ENCODE data around the gene MRC2. TPM values are rescaled to one million over a fixed set of nuclear protein-coding genes. Genes with fewer than 3 reads are reported as not detected.

Gene MRC2
- total RNA-seq, 1 experiment from 2014 or later, result 12.3 TPM

DNA sequence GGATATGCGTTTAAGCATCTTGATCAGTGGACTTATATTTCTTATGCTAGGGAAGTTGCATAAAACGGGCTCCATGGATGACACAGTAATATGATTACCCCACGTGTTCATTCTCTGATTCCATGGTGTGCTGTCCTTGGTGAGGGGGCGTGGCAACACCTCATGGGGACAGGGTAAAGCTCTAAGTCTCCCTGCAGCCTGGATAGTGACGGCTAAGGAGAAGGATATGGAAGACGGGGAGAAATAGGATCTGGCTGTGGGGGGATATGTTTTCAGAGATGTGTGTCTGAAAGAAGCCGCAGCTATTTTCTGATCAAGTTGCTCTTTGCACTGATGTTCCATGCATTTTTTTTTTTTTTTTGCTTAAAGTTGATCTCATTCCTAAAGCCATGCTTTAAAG is 96.4 kb downstream of the MRC2 start:
- ChIA-PET POLR2A (interaction anchor here (0.6 to 3.0 kb wide), 8 partner anchors 9 to 746 kb away, joined by 3 to 9 read pairs (median 6); no protein-coding TSS in a partner anchor), CTCF (interaction anchor here (0.6 to 2.2 kb wide), 3 partner anchors 52 to 97 kb away, joined by 3 to 5 read pairs (median 4); no protein-coding TSS in a partner anchor)
- no peak for DNase-seq (ENCODE audit: unreplicated experiment)
- TF ChIP-seq, protein P1, sequence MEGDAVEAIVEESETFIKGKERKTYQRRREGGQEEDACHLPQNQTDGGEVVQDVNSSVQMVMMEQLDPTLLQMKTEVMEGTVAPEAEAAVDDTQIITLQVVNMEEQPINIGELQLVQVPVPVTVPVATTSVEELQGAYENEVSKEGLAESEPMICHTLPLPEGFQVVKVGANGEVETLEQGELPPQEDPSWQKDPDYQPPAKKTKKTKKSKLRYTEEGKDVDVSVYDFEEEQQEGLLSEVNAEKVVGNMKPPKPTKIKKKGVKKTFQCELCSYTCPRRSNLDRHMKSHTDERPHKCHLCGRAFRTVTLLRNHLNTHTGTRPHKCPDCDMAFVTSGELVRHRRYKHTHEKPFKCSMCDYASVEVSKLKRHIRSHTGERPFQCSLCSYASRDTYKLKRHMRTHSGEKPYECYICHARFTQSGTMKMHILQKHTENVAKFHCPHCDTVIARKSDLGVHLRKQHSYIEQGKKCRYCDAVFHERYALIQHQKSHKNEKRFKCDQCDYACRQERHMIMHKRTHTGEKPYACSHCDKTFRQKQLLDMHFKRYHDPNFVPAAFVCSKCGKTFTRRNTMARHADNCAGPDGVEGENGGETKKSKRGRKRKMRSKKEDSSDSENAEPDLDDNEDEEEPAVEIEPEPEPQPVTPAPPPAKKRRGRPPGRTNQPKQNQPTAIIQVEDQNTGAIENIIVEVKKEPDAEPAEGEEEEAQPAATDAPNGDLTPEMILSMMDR (IDR thresholded peaks at IDR 0.05; ENCODE audit: unreplicated experiment), result no peak
- Mint-ChIP-seq H3K4me3 (ENCODE audit: unreplicated experiment) (no peak overlapping the region), H3K27ac (ENCODE audit: low read depth, unreplicated experiment) (no peak overlapping the region), H3K4me1 (ENCODE audit: insufficient read depth, unreplicated experiment) (peaks cover 34% of the 10 kb centered on the region), H3K9me3 (ENCODE audit: unreplicated experiment) (no peaks in the 10 kb centered on the region), H3K27me3 (ENCODE audit: insufficient read depth, unreplicated experiment) (no peaks in the 10 kb centered on the region), H3K36me3 (ENCODE audit: insufficient read depth, unreplicated experiment) (peaks cover 4% of the 10 kb centered on the region)
- intact Hi-C loops (cut with micrococcal nuclease), result no loop called here
- BruUV-seq (replicated peaks), result no TSS peak

DNA sequence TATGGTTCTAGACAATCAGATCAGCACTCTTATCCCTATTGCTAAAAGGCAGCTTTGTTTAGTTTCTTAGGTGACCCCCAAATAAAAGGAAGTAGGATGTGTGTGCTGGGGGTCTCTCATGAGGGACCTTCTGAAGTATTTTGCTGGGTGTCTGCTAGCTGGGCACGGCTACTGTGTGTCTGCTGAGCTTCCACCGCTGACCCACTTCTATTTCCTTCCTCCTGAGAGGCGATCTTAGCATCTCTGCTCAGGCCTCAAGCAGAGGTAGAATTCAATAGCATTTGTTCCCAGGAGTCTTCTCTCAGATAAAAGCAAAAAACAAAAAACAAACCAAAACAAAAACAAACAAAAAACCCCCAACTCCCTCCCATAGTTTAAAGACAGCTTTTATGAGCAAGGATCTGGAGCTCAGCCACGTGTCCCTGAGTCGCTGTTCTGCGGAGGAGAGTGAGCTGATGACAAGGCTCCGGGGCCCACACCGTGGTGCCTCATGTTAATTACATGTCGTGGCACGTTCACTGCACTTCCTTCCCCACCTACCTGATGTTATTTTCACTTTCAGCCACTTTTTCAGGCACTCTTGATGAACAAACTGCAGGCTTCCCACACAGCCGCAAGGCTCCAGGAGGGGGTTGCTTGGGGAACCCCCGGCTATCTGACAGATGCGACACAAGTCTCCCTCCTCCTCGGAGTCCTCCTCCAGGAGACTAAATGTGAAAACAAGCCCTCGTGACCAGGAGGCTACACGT is 97.1 kb downstream of the MRC2 start:
- ChIA-PET POLR2A (interaction anchor here (0.5 to 3.0 kb wide), 8 partner anchors 8 to 746 kb away, joined by 3 to 9 read pairs (median 5); no protein-coding TSS in a partner anchor), CTCF (interaction anchor here (1.4 kb wide), 1 partner anchor 97 kb away, joined by 3 read pairs; no protein-coding TSS in a partner anchor)
- intact Hi-C loops (cut with micrococcal nuclease), result no loop called here
- TF ChIP-seq, protein P1 (IDR thresholded peaks at IDR 0.05; ENCODE audit: unreplicated experiment), result no peak
- Mint-ChIP-seq H3K4me1 (ENCODE audit: insufficient read depth, unreplicated experiment) (peaks cover 30% of the 10 kb centered on the region), H3K27me3 (ENCODE audit: insufficient read depth, unreplicated experiment) (no peaks in the 10 kb centered on the region), H3K36me3 (ENCODE audit: insufficient read depth, unreplicated experiment) (peaks cover 4% of the 10 kb centered on the region), H3K4me3 (ENCODE audit: unreplicated experiment) (peak overlapping the region; percentile 14), H3K27ac (ENCODE audit: low read depth, unreplicated experiment) (peak overlapping the region; percentile 51), H3K9me3 (ENCODE audit: unreplicated experiment) (no peaks in the 10 kb centered on the region)
- no TSS peak for BruUV-seq (replicated peaks)
- DNase-seq (ENCODE audit: unreplicated experiment), result peak; percentile 63

DNA sequence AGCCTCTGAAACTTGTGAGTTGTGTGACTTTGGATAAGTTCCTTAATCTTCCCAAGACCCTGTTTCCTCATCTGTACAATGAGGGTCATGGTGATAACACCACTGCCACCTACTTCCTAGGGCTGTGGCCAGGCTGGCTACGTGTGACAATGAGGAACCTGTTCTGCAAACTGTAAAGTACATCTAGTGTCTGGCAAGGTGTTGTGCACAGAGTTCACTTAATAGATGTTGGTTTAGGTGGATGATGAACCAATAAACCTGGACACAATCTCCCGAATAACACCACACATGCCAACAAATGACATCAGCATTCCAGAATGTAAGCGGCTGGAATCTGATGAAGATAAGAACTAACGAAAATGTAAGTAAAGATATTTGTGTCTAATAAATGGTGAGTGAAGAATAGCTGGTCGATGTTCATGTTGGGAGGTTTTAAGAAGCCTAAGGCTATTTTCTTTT is 98.3 kb downstream of the MRC2 start:
- CTCF ChIA-PET, result interaction anchor here (0.7 to 1.4 kb wide), 2 partner anchors 9 to 242 kb away, joined by 4 to 6 read pairs; no protein-coding TSS in a partner anchor

More for the DNA sequence above, 98.3 kb downstream of the MRC2 start:
- H3K9me3 Mint-ChIP-seq (ENCODE audit: unreplicated experiment), result no peaks in the 10 kb centered on the region
- intact Hi-C loops (cut with micrococcal nuclease), result no loop called here
- no peak for DNase-seq (ENCODE audit: unreplicated experiment)
- POLR2A ChIA-PET, result interaction anchor here (0.7 to 1.3 kb wide), 3 partner anchors 95 to 189 kb away, joined by 3 to 4 read pairs (median 3); no protein-coding TSS in a partner anchor
- no peaks in the 10 kb centered on the region for H3K27me3 Mint-ChIP-seq (ENCODE audit: insufficient read depth, unreplicated experiment)
- H3K4me3 Mint-ChIP-seq (ENCODE audit: unreplicated experiment), result no peak overlapping the region
- peaks cover 4% of the 10 kb centered on the region for H3K36me3 Mint-ChIP-seq (ENCODE audit: insufficient read depth, unreplicated experiment)
- TF ChIP-seq, protein P1 (IDR thresholded peaks at IDR 0.05; ENCODE audit: unreplicated experiment), result no peak
- no TSS peak for BruUV-seq (replicated peaks)
- H3K4me1 Mint-ChIP-seq (ENCODE audit: insufficient read depth, unreplicated experiment), result peaks cover 22% of the 10 kb centered on the region
- H3K27ac Mint-ChIP-seq (ENCODE audit: low read depth, unreplicated experiment), result no peak overlapping the region

Measured in MCF 10A (cell line).